Activated T-cell treated with anti-CD3 and anti-CD28 coated beads for 1 hour (primary cell): ENCODE data around the gene CNTFR.
A peak's percentile ranks its signal among the peaks of the same experiment; 100 is the strongest.
"Not testable (repeated sequence)": the region's sequence is repeated elsewhere in the genome, so short reads cannot be mapped to it uniquely, and the experiment has no call there.

Experiments used
- DNase-seq: peaks from one replicate; pipeline ENCODE4 v3.0.0-alpha.2; 2020; ENCODE audit warnings: low read depth

CNTFR gene

GRCh38 chr9:34555002-34555348 is 34.5 kb downstream of the CNTFR start:
- no peak for DNase-seq

DNA sequence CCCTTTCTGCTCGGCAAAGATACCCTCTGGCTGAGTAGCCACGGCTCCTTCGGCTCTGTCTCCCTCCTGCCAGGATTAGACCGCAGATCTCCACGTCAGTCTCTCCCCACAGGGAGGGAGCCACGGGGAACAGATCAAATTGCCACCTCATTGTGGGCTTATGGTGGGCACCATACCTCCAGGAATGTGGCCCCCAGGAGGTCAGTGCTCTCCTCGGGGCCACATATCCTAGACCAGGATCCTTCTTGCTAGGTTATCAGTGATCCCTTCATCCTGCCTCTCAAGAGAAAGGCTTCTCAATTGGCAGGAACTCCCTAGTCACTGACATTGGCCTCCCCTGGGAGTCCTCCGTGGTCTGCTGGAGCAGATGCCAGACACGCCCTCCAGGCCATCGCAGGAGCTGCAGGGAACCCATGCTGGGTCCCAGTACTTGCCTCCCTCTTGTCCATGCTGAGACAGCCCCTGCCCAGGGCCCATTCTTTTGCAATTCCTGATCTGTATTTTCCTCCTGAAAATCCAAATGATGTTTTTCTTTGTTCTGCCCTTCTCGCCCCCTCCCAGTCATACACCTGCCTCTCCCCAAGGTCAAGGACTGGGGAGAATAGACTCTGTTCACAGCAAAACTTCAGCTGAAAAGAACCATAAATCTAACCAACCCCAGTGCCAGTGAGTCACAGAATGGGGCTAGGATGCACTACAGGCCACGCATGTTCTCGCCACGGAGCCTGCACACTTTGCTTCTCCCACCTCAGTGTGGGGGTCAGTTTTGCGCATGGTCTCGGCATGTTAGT is 35.1 kb downstream of the CNTFR start:
- no peak for DNase-seq

DNA sequence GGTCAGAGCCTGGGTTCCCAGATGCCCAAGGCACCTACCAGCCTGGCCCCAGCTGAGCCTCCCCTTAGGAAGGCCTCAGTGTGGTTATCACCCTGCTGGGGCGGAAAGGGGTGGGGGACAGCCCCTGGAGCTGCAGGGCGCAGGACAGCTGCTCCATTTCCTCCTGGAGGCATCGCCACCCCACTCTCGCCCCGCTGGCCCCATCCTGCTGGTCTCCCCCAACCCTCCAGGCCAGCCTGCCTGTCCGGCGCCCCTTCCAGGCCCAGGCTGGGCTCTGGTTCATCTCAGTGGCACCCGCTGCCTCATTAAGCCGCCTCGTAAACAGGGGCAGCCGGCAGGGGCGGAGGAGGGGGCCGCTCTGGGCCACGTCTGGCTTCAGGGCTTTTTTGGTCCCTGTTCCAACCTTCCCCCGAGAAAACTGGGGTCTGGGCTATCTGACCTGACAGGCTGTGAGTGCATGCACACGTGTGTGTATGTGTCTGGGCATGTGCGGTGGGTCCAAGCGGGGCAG is 36.0 kb downstream of the CNTFR start:
- no peak for DNase-seq

DNA sequence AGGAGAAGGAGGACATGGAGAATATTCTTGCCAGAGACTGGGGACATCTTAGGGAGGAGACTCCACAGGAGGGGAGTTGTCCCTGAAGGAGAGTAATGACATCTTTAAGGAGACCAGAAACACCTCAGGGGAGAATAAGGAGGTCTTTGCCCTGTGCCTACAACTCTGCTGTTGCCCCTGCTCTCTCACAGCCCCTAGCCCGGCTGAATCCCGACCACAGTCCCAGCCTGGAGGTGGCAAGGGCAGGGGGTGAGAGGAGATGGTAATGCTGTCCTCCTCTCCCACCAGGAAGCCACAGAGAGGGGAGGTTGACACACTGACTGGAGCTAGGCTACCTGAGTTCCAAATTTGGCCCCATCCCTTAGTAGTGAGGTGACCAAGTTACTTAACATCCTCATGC is 36.5 kb downstream of the CNTFR start:
- DNase-seq = no peak

DNA sequence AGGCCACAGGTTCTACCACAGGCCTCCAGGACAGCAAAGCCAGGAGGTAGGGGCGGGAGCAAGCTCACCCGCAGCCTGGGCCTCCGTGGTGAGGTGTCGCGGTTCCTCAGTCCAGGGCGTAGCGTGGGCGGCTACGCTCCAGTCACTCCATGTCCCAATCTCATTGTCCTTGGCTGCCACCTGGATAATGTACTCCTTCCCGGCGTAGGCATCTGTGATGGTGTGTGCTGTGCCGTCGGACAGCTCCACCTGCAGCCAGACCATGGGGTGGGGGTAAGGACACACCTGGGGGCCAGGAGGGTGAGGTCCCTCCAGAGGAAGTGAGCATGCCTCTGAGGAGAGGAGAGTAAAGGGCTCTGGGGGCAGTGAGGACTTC is 36.9 kb downstream of the CNTFR start:
- DNase-seq = no peak

GRCh38 chr9:34551751-34552605 is 37.5 kb downstream of the CNTFR start:
- no peak for DNase-seq

DNA sequence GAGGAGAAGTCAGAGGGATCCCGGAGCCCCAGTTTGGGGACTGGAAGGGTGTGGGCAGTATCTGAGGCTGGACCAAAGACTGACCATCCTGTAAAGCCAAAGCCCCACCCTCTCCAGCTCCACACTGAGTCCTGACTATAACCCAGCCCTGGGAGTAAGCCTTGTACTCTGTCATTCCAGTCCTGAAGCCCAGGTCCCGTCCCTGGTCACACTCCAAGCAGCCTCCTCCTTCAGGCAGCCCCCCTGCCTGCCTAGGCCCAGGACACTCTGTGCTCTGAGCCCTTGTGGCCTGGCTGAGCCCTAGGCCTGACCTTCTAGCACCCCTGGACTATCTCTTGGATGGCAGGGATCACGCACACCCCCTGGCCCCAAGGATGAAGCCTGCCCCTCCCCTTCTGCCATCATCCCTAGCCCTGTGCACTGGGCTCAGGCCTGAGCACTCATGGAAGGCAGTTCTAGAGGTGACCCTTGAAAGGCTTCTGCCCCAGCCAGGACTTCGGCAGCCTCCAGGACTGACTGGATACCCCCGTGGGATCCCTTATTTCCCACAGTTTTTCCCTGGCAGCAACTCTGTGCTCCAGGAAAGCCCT is 38.7 kb downstream of the CNTFR start:
- no peak for DNase-seq

DNA sequence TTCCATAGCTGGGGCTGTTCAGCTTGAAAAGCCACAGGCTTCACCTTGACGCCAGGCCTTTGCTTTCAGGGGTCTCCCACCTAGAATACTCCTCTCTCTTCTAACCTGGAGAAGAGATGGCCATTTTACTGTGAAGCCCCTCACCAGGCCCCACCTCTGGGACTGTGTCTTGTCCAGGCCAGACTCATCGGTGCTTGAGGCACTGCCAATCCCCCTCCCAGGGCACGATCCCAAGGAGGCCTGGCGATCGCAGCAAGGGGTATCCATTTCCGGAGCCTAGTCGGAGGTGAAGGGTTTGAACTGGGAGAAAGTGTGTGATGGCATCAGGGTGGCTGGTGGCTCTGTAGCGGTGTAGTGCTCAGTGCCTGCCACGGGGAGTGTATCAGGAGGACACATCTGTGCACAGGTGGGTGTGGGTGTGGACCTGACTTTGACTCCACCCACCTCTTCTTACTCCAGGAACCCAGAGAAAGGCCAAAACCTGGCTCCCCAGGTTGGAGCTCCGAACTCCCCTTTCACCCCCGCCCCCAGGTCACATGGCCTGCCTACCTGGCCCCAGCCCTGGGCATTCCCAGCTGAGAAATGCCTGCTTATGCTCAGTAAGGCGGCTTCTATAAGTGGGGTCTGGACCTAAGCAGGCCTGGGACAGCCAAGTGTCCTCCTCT is 39.4 kb downstream of the CNTFR start:
- no peak for DNase-seq

DNA sequence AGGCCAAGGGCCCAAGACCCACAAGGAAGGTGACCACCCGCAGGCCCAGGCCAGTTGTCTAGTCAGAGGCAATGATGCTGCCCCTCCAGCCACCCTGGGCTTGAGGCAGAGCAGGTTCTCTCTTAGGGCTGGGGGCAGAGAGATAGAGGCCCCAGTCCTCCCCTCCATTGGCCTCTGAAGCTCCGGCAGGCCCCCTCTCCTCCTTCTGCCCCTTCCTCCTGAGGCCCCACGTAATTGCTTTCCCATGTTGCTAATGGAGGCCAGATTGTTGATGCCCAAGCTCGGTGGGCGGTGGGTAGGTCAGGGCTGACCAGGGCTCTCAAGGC is 40.2 kb downstream of the CNTFR start:
- DNase-seq = no peak

DNA sequence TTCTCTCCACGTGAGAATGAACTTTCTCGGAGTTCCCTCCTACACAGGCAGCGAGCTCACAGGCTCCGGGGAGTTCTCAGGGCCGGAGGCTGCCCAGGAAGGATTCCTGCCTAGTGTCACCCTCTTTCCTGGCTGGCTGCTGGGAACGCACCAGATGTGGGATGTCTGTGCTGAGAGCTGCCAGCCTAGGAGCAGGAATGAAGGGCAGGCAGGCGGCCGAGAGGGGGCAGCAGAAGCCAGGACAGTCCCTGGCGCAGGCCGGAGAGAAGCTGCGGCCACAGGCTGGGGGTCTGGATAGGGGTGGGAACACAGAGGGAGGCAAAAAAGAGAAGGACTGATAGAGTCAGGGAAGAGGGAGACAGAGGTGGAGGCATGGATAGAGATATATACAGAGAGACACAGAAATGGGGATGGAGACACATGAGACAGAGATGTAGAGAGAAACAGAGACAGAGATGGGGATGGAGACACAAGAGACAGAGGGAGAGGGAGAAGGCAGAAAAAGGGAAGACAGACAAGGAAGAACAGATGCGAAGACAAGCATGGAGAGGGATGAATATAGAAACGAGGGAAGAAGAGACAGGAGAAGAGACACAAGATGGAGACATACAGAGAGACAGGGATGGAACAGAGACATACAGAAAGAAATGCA is 41.4 kb downstream of the CNTFR start:
- peak; percentile 22 for DNase-seq

DNA sequence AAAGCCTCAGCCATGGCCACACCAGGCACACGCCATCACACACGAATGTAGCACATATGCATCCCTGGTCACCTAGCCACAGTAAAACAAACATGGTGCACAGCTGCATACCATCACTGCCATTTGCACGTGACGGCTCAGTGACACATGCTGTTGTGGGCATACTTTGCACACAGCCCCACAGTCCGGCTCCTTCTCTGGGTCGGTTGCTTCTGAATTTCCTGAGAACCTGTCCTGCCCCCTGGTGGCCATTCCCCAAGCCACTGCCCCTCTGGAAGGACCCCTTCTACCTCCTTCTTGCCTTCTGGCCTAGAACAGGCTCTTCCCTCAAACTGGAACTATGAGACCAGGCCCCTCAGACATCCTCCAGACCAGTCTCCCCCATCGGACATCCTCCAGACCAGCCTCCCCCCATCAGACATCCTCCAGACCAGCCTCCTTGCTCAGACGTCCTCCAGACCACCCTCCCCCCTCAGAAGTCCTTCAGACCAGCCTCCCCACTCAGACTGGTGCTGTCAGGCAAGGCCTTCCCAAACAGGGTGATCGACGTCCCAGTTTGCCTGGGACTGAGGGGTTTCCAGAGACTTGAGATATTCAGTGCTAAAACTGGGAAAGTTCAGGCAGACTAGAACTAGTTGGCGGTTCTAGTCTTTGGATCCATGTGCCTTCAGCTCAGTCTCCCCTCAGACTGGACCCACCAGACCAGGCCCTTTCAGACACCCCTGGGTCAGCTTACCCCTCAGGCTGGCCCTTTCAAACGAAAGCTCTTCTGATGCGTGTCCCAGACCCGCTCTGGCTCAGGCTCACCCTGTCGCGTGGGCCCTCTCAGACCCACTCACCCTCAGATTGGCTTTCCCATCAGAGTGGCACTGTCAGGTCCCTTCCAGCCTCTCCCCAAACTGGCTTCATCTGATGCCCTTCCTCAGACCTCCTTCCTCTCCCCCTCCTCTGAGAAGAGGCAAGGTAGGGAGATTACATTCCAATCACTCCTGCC is 42.4 kb downstream of the CNTFR start:
- DNase-seq = peak; percentile 38

DNA sequence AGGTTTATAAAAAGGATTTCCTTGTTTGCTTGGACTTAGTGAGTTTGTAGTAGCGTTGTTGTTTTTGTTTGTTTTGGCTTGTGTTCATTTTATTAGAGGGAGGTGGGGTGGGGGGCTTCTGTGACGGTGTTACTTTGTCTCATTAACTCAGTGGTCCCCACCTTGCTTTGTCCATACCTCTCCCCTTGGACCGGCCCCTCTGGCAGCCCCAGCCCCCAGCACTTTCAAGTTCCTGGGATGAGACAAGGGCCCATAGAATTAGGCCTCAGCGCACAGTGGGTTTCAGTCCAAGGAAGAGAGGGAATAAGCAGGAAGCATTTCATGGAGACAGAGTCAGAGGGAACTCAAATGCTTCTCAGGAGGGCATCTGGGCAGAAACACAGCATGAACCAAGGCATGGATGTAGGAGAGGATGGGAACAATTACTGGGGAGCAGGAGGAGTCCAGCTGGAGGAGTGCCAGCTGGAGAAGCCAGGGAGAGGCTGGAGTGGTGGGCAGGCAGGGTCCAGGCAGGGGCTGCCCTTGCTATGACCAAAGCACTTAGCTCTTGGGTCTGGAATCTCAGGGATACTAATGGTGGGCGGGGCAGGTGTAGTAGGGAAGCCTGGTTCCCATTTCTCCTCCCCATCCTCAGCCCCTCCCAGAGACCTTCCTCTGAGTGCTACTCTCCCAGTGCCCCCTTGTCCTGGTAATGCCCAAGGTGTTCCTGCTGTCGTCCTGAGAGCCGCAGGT is 43.3 kb downstream of the CNTFR start:
- DNase-seq = no peak

DNA sequence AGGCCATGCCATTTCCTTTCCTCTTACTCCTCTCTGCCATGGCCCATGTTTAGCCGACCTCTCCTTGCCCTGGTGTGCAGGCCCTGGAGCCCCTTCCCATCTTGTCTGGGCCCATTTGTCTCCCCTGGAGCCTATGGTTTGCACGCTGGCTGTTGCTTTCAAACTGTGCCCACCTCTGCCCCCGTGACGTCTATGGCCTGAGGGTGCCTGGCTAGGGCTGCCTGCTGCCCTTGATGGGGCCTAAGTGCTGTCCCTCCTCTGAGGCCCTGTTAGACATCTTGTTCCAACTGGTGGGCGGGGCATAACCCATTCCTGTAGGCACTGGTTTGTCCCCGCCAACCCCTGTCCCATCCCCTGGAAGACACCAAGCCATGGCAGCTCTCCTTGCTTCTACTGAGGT is 44.0 kb downstream of the CNTFR start:
- DNase-seq = no peak

DNA sequence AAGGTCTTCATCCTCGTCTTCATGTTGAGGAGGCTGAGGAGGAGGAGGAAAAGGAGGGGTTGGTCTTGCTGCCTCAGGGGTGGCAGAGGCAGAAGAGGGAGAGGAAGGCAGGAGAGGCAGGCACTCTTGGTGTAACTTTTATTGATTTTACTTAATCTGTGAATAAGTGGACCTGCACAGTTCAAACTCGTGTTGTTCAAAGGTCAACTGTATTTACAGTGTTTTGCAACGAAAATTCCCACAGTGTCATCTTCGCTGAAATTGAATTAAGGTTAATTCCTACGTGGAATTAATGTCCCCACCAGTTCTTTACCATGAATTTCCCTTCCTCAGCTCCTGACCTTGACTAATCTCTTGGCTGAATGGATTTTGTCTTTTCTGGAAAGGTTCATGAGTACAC is 45.5 kb downstream of the CNTFR start:
- no peak for DNase-seq

DNA sequence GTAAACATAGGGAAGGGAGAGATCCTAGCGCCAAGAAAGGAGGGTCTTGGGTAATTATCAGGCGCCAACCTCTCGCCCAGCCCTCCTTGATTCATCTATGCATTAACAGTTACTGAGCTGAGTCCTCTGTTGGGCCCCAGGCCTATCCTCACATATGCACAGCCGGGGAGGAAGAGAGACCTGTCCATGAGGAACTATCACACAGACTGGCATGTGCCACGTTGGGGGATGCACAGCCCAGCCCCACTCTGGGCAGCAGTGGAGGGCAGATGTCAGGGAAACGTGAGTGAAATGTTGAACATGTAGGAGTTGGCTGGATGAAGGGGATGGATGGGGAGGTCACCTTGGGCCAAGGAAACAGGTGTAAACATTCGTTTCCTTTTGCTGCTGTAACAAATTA is 48.0 kb downstream of the CNTFR start:
- DNase-seq = no peak

GRCh38 chr9:34540827-34541226 is 48.7 kb downstream of the CNTFR start:
- DNase-seq = no peak

DNA sequence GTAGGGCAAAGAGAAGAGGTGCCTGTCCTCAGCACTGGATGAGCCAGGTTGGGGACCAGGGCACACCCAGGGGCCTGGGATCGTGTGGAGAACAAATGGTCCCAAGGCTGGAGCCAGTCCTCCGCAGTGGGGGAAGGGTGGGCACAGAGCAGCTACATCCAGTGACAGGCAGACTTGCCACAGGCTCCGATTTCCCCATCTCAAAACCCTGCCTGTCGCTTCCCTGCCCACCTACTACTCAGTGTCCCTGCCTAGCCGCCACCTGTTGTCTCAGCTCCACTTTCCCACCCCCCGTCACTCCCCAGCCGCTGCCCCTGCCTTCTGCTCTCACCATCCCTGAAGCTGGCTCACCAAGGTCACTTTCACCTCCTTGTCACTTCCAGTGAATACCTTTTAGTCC is 52.8 kb downstream of the CNTFR start:
- no peak for DNase-seq

DNA sequence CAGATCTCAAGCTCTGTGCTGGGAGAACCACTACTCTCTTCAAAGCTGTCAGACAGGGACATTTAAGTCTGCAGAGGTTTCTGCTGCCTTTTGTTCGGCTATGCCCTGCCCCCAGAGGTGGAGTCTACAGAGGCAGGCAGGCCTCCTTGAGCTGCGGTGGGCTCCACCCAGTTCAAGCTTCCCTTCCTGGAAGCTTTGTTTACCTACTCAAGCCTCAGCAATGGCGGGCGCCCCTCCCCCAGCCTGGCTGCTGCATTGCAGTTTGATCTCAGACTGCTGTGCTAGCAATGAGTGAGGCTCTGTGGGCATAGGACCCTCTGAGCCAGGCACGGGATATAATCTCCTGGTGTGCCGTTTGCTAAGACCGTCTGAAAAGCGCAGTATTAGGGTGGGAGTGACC is 57.5 kb downstream of the CNTFR start:
- not testable (repeated sequence) for DNase-seq

GRCh38 chr9:34526026-34526425 is 63.5 kb downstream of the CNTFR start:
- no peak for DNase-seq

GRCh38 chr9:34524349-34524748 is 65.2 kb downstream of the CNTFR start:
- no peak for DNase-seq
